Gastroesophageal sphincter (tissue), 4 donors: ENCODE measurements around the gene ECHS1. TPM values are rescaled to one million over a fixed set of nuclear protein-coding genes. Genes with fewer than 3 reads are reported as not detected.

Experiments
- ATAC-seq: fragments of 150-250 bp; one replicate; pipeline ENCODE4 v1.9.1; 2016; ENCODE audit warnings: mild to moderate bottlenecking, moderate library complexity
- H3K27ac ChIP-seq, 4 donors: fragments of 200-600 bp; sonication (generic) in 3 of 4; 1 replicate in 3 of 4; 2 replicates in 1 of 4; pipeline ENCODE4 v1.5.1; 2016 to 2019
- H3K27me3 ChIP-seq: fragments of 200-600 bp; sonication (generic); one replicate; pipeline ENCODE4 v1.5.1; 2019
- H3K36me3 ChIP-seq, 2 donors: fragments of 200-600 bp; sonication (generic); one replicate each; pipeline ENCODE4 v1.5.1; 2019; ENCODE audit warnings: control low read depth in 1 of 2
- H3K4me1 ChIP-seq, 3 donors: fragments of 200-600 bp; sonication (generic); 1 replicate in 2 of 3; 2 replicates in 1 of 3; pipeline ENCODE4 v1.5.1; 2016 to 2019; ENCODE audit warnings: control low read depth in 2 of 3
- H3K4me3 ChIP-seq, 2 donors: fragments of 200-600 bp; sonication (generic); one replicate each; pipeline ENCODE4 v1.5.1; 2019; ENCODE audit warnings: mild to moderate bottlenecking in 1 of 2, moderate library complexity in 1 of 2
- H3K9me3 ChIP-seq, 3 donors: fragments of 200-600 bp; sonication (generic); one replicate each; pipeline ENCODE4 v1.5.1; 2017 to 2019; ENCODE audit warnings: control low read depth in 2 of 3
- EP300 ChIP-seq: sonication (generic); formaldehyde crosslinking; IDR thresholded peaks from one replicate; pipeline ENCODE4 v1.6.1; 2017; ENCODE audit warnings: antibody characterized with exemption, mild to moderate bottlenecking
- POLR2A ChIP-seq, 2 donors: fragments of 450-650 bp; IDR thresholded peaks; one replicate each; pipeline ENCODE4 v1.6.1; 2017; ENCODE audit warnings: antibody characterized with exemption in 2 of 2, mild to moderate bottlenecking in 2 of 2, moderate library complexity in 1 of 2
- POLR2AphosphoS5 ChIP-seq: sonication (generic); formaldehyde crosslinking; IDR thresholded peaks from one replicate; pipeline ENCODE4 v1.6.1; 2017; ENCODE audit warnings: antibody characterized with exemption
- WGBS, 2 donors: methylation state at CpG; one replicate each; pipeline ENCODE4 v1.1.5; 2018; ENCODE audit warnings: low coverage in 1 of 2; 5-methylcytosine and 5-hydroxymethylcytosine counted together
- total RNA-seq, 4 donors: library from RNA; depleted of rRNA; stranded (reverse); fragments of >200 nt; gene quantifications; one replicate each; pipeline ENCODE4 v1.1.0, GENCODE V29; 2016
- TF ChIP-seq, protein P1 (sequence below), 4 experiments: fragments of 200-600 bp in 2 of 4; fragments of 450-650 bp in 2 of 4; sonication (generic) in 1 of 4; IDR thresholded peaks; one replicate each; pipeline ENCODE4 v1.5.1; 2017 to 2019; ENCODE audit warnings: antibody characterized with exemption in 4 of 4, mild to moderate bottlenecking in 2 of 4, moderate library complexity in 2 of 4

Gene ECHS1
- total RNA-seq, 4 donors from 2014 or later = 67.7 to 81.8 (median 72.4) TPM

- Histone ChIP-seq H3K4me3 (no peak overlapping the region), H3K36me3 (peaks cover 0 to 97% of the 10 kb centered on the region in 2 donors), H3K9me3 (no peaks in the 10 kb centered on the region), H3K4me1 (no peaks in the 10 kb centered on the region), H3K27me3 (no peaks in the 10 kb centered on the region), H3K27ac (no peak overlapping the region)
- no peak for ATAC-seq
- WGBS, 2 donors = 92% methylated on average over 2 of the region's 21 CpGs; no CpG with 5 or more reads in 1 of the 2 donors
- TF ChIP-seq POLR2A (IDR thresholded peaks at IDR 0.05) (no peak), POLR2AphosphoS5 (no peak), EP300 (no peak)
- TF ChIP-seq, protein P1, sequence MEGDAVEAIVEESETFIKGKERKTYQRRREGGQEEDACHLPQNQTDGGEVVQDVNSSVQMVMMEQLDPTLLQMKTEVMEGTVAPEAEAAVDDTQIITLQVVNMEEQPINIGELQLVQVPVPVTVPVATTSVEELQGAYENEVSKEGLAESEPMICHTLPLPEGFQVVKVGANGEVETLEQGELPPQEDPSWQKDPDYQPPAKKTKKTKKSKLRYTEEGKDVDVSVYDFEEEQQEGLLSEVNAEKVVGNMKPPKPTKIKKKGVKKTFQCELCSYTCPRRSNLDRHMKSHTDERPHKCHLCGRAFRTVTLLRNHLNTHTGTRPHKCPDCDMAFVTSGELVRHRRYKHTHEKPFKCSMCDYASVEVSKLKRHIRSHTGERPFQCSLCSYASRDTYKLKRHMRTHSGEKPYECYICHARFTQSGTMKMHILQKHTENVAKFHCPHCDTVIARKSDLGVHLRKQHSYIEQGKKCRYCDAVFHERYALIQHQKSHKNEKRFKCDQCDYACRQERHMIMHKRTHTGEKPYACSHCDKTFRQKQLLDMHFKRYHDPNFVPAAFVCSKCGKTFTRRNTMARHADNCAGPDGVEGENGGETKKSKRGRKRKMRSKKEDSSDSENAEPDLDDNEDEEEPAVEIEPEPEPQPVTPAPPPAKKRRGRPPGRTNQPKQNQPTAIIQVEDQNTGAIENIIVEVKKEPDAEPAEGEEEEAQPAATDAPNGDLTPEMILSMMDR (IDR thresholded peaks at IDR 0.05) = no peak
Observed at GRCh38 chr10:133401981-133402725, 29.0 kb upstream of the ECHS1 start.

DNA sequence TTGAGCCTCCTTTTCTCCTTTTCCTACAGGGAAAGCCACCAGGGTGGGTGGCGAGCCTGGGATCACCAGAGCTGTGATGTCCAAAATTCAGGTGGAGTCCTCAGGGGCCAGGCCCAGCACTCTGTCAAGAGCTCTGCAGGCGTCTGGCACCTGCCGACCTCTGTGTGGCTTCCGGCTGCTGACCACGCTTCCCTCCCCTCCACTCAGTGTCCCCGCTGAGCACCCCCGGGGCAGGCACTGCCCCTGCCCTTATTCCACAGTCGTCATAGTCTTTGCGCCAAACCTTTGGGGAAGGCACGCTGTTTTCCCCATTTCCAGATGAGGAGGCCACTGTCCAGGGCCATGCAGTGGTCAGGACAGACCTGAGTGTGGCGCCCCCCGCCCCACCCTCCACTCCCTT, 28.3 kb upstream of the ECHS1 start:
- Histone ChIP-seq H3K4me1 (no peaks in the 10 kb centered on the region), H3K4me3 (no peak overlapping the region), H3K36me3 (peaks cover 0 to 97% of the 10 kb centered on the region in 2 donors), H3K27me3 (no peaks in the 10 kb centered on the region), H3K27ac (no peak overlapping the region), H3K9me3 (no peaks in the 10 kb centered on the region)
- WGBS, 2 donors = 92 to 98% methylated on average over 6 to 11 of the region's 12 CpGs
- TF ChIP-seq EP300 = no peak
- TF ChIP-seq POLR2A (IDR thresholded peaks at IDR 0.05) = no peak
- TF ChIP-seq, protein P1 (IDR thresholded peaks at IDR 0.05) = no peak
- no peak for TF ChIP-seq POLR2AphosphoS5
- ATAC-seq = no peak

DNA sequence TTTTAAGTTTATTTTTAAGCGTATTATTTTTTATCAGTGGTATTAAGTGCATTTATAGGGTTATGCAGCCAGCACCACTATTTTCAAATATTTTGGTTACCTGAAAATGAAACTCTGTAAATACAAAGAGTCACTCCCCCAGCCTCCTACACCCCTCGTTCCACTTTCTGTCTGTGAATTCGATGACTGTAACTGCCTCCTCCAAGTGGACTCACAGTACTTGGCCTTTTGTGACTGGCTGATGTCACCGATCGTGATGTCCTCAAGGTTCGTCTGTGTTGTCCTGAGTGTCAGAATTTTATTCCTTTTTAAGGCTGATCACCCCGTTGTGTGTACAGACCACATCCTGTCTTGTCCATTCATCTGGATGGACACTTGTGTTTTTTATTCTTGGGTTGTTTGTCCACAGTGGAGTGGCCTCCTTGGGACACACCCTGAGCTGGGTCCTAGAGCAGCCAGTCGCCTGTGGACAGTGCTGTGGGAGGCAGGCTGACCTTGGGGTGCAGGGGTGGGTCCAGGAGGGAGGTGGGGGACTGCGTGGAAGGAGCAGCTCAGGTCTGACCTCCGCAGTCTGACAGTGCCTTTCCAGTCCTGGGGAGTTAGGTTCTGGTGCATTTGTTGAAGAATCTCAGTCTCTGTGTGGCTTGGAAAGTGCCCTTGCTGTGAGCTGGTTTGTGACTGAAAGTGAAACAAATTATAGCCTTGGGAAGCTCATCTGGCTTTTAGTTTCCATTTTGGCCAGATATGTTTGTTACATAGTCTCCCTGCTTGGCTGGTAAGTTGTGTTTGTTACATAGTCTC, 27.7 kb upstream of the ECHS1 start:
- 82 to 84% methylated on average over 4 to 7 of the region's 10 CpGs for WGBS, 2 donors
- H3K36me3 ChIP-seq = peaks cover 0 to 97% of the 10 kb centered on the region in 2 donors
- peaks cover 0 to 5% (median 0%) of the 10 kb centered on the region in 3 donors for H3K4me1 ChIP-seq
- ATAC-seq = no peak
- no peaks in the 10 kb centered on the region for H3K9me3 ChIP-seq
- no peak overlapping the region for H3K4me3 ChIP-seq
- H3K27ac ChIP-seq = no peak overlapping the region
- TF ChIP-seq, protein P1 (IDR thresholded peaks at IDR 0.05) = no peak
- TF ChIP-seq POLR2AphosphoS5 (no peak), EP300 (no peak), POLR2A (IDR thresholded peaks at IDR 0.05) (no peak)
- no peaks in the 10 kb centered on the region for H3K27me3 ChIP-seq

GRCh38 chr10:133399123-133399601, 26.0 kb upstream of the ECHS1 start:
- Histone ChIP-seq H3K4me1 (peaks cover 0 to 19% (median 7%) of the 10 kb centered on the region in 3 donors), H3K36me3 (peaks cover 0 to 85% of the 10 kb centered on the region in 2 donors), H3K27ac (no peak overlapping the region), H3K4me3 (no peak overlapping the region), H3K27me3 (no peaks in the 10 kb centered on the region), H3K9me3 (no peaks in the 10 kb centered on the region)
- TF ChIP-seq POLR2AphosphoS5 = no peak
- no peak for TF ChIP-seq POLR2A (IDR thresholded peaks at IDR 0.05)
- TF ChIP-seq, protein P1 (IDR thresholded peaks at IDR 0.05) = no peak
- TF ChIP-seq EP300 = no peak
- 80% methylated on average over 3 of the region's 19 CpGs; no CpG with 5 or more reads in 1 of the 2 donors for WGBS, 2 donors
- no peak for ATAC-seq
